Hematopoietic multipotent progenitor cell treated with erythropoietin and hydrocortisone succinate and interleukin-3 and kit ligand, for 15 days (in vitro differentiated cells): Measurements from ENCODE around the gene ZNF175.
A peak's percentile ranks its signal among the peaks of the same experiment; 100 is the strongest.
"Not testable (repeated sequence)": the region's sequence is repeated elsewhere in the genome, so short reads cannot be mapped to it uniquely, and the experiment has no call there.

Experiments used
- DNase-seq: peaks from one replicate; pipeline ENCODE4 v3.0.0-alpha.2; 2015; ENCODE audit warnings: low spot score

Gene ZNF175

GRCh38 chr19:51628153-51628939 is 57.3 kb downstream of the ZNF175 start:
- DNase-seq = no peak

DNA sequence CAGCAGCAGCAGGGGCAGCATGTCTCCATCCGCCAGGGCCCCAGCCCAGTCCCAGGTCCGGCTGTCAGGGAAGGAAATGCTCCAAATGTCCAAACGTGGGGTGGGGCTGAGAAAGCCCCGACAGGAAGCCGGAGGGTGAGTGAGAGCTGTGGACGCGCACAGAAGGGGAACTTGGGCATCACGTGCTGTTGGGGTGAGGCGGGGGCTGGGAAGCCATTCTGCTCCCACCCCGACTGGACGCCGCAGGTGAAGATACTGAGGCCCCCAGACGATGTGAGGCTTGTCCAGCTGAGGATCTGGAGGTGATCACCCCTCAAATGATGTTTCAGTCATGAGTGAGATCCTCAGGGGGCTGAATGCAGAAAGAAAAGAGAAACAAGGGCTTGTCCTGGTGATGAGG is 59.2 kb downstream of the ZNF175 start, which contains the start of gene SIGLEC5:
TSS of gene SIGLEC5 (minus strand) at position 87 of the 400 bp plus-strand sequence. CDS start at position 21, 66 bp downstream.
- DNase-seq = not testable (repeated sequence)

DNA sequence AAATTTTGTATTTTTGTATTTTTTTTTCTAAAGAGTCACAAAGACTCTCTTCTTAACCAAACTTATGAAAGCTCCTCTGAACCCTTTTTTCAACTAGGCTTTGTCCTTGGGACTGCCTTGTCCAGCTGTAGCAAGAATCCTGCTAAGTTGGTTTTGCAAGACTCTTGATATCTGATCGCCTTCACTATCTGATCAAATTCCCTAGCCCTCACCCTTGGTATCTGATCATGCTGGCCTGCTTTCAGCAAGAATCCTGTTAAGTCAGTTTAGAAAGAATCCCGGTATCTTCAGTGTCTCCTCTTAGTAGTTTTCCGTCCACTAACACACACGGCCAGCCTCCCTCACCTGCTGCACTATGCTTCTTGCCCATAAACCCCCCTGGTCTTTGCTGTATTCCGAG is 61.0 kb downstream of the ZNF175 start:
- DNase-seq = no peak

- DNase-seq = peak; percentile 62
Measured at GRCh38 chr19:51637362-51637978, 66.4 kb downstream of the ZNF175 start.

GRCh38 chr19:51639916-51640315 is 68.8 kb downstream of the ZNF175 start:
- no peak for DNase-seq

GRCh38 chr19:51640386-51640785 is 69.3 kb downstream of the ZNF175 start:
- no peak for DNase-seq

DNA sequence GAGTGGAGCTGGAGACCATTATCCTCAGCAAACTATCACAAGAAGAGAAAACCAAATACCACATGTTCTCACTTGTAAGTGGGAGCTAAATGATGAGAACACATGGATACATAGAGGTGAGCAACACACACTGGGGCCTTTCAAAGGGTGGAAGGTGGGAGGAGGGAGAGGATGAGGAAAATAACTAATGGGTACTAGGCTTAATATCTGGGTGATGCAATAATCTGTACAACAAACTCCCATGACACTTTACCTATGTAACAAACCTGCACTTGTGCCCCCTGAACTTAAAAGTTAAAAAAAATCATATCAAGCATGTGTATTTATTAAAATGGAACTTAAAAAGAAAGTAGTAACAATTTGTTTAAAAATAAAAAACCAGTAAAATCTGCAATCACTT is 70.6 kb downstream of the ZNF175 start:
- DNase-seq = no peak
